Measurements from ENCODE around the gene PTP4A1. TPM values are rescaled to one million over a fixed set of nuclear protein-coding genes. Genes with fewer than 3 reads are reported as not detected.

Gene PTP4A1
- total RNA-seq, 1 donor = 43.6 TPM

GRCh38 chr6:63611560-63611959 is 39.3 kb downstream of the PTP4A1 start:
- TF ChIP-seq CTCF (IDR thresholded peaks at IDR 0.05; ENCODE audit: insufficient read depth, low read depth, low read length) = no peak

GRCh38 chr6:63615590-63615989 is 43.3 kb downstream of the PTP4A1 start:
- no peak for TF ChIP-seq CTCF (IDR thresholded peaks at IDR 0.05; ENCODE audit: insufficient read depth, low read depth, low read length)
- DNase-seq (ENCODE audit: low read depth) = no peak

More at GRCh38 chr6:63611560-63611959, 39.3 kb downstream of the PTP4A1 start:
- DNase-seq (ENCODE audit: low read depth) = no peak
- no peak overlapping the region for H3K4me3 ChIP-seq (ENCODE audit: low read depth, low read length)

More at GRCh38 chr6:63615590-63615989, 43.3 kb downstream of the PTP4A1 start:
- H3K4me3 ChIP-seq (ENCODE audit: low read depth, low read length) = no peak overlapping the region

Small RNAs within 50 kb of the gene (small RNA-seq; reads per million reads assigned to genes)
- not detected for gene AL513043.1

Other genes with a start within 250 kb of the PTP4A1 start
- gene PHF3, start 63.3 kb downstream of the PTP4A1 start, total RNA-seq = 52.2 and 57.9 TPM in 2 replicates